ENCODE results near the gene USP24. TPM values are rescaled to one million over a fixed set of nuclear protein-coding genes. Genes with fewer than 3 reads are reported as not detected.

USP24 gene
- total RNA-seq, 2 experiments from 2014 or later: 37.5 to 39.9 TPM

DNA sequence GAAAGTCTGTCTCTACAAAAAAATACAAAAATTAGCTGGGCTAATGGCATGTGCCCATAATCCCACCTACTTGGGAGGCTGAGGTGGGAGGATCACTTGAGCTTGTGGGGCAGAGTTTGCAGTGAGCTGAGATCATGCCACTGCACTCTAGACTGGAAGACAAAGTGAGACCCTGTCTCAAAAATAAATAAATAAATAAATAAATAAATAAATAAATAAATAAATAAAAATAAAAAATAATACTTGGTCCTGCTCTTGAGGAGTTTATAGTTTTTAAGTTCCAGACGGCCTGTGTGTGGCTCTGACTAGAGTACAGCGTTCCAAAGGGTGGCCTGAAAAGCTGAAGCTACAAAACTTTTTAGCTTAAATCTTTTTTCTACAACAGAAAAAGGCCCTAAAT is 140.7 kb downstream of the USP24 start:
- H3K4me1 Mint-ChIP-seq: peaks cover 20% of the 10 kb centered on the region
- no peak overlapping the region for H3K4me3 Mint-ChIP-seq
- POLR2A ChIA-PET: no interaction called here

DNA sequence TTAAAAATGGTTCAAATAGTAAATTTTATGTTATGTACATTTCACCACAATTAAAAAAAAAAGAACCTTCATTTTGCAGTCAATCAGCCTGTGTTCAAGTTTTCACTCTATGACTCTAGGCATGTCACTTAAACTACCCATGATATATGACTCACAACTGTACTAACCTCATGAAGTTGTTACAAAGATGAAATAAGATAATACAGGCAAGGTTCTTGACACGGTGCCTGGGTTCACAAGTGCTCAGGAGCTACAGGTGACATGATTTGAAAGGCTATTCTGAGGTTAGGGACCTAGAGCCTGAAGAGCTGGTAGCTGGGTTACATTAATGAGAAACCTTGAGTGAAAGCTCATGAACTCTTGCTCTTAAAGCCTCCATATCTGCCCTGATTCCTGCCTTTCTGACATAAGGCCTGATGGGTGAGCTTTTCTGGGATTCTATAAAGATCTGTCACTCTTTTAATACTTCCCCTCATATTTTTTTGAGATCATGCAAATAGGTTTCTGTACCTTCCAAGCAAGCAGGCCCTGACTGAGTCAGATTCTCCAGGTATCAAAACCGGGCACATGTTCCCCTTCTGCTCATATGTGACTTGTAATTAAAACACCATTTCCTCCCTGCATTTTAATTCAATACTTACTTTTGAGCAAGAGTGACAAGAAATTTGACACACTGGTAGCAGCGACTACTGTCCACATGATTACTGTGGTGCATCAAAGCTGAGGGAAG is 141.8 kb downstream of the USP24 start:
- no peak overlapping the region for H3K27ac Mint-ChIP-seq
- H3K4me3 Mint-ChIP-seq: no peak overlapping the region
- H3K9me3 Mint-ChIP-seq: no peaks in the 10 kb centered on the region
- ChIA-PET CTCF (interaction anchor here (0.7 to 1.1 kb wide), 2 partner anchors 71 to 177 kb away, joined by 3 read pairs; no protein-coding TSS in a partner anchor), POLR2A (interaction anchor here (0.6 kb wide), 1 partner anchor 497 kb away, joined by 5 read pairs; no protein-coding TSS in a partner anchor)
- no peaks in the 10 kb centered on the region for H3K27me3 Mint-ChIP-seq
- DNase-seq: no peak
- peaks cover 20% of the 10 kb centered on the region for H3K4me1 Mint-ChIP-seq
- H3K36me3 Mint-ChIP-seq (ENCODE audit: low read depth): peaks cover 65% of the 10 kb centered on the region

More for the DNA sequence above, 140.7 kb downstream of the USP24 start:
- CTCF ChIA-PET: interaction anchor here (0.5 to 1.3 kb wide), 2 partner anchors 14 to 54 kb away, joined by 3 to 4 read pairs; no protein-coding TSS in a partner anchor
- Mint-ChIP-seq H3K27me3 (no peaks in the 10 kb centered on the region), H3K36me3 (ENCODE audit: low read depth) (peaks cover 61% of the 10 kb centered on the region), H3K9me3 (no peaks in the 10 kb centered on the region), H3K27ac (no peak overlapping the region)
- DNase-seq: no peak

DNA sequence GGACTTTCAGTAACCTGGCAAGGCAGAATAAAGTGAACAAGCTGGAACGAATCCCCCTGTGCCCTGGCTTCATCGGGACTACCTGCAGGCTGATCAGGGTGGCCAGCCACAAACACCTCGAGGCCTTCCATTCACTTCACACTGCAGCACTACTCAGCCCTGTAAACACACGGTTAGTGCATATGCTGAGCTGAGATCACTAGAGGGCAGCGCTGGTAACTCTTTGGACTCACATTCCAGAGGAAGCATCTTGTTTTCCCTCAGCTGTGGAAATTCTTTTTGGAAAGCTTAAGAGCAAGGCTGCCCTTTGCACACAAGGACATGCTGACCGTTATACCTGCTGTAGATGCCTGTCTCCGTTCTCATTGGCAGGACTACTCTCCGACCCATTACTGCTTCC is 143.7 kb downstream of the USP24 start:
- no peak overlapping the region for H3K4me3 Mint-ChIP-seq
- H3K36me3 Mint-ChIP-seq (ENCODE audit: low read depth): peaks cover 70% of the 10 kb centered on the region
- H3K9me3 Mint-ChIP-seq: no peaks in the 10 kb centered on the region
- H3K27ac Mint-ChIP-seq: peak overlapping the region; percentile 50
- H3K27me3 Mint-ChIP-seq: no peaks in the 10 kb centered on the region
- H3K4me1 Mint-ChIP-seq: peaks cover 20% of the 10 kb centered on the region
- DNase-seq: peak; percentile 23
- CTCF ChIA-PET: interaction anchor here (1.4 kb wide), 1 partner anchor 11 kb away, joined by 4 read pairs; no protein-coding TSS in a partner anchor
- POLR2A ChIA-PET: no interaction called here

GRCh38 chr1:55070293-55071164 is 144.6 kb downstream of the USP24 start:
- POLR2A ChIA-PET: no interaction called here
- H3K4me1 Mint-ChIP-seq: peaks cover 20% of the 10 kb centered on the region

GRCh38 chr1:55069280-55069679 is 145.9 kb downstream of the USP24 start:
- H3K27me3 Mint-ChIP-seq: no peaks in the 10 kb centered on the region
- H3K27ac Mint-ChIP-seq: no peak overlapping the region
- H3K4me3 Mint-ChIP-seq: no peak overlapping the region
- CTCF ChIA-PET: no interaction called here
- peaks cover 18% of the 10 kb centered on the region for H3K4me1 Mint-ChIP-seq
- H3K9me3 Mint-ChIP-seq: no peaks in the 10 kb centered on the region
- H3K36me3 Mint-ChIP-seq (ENCODE audit: low read depth): peaks cover 59% of the 10 kb centered on the region
- no peak for DNase-seq
- POLR2A ChIA-PET: no interaction called here

More at GRCh38 chr1:55070293-55071164, 144.6 kb downstream of the USP24 start:
- no peaks in the 10 kb centered on the region for H3K9me3 Mint-ChIP-seq
- H3K36me3 Mint-ChIP-seq (ENCODE audit: low read depth): peaks cover 66% of the 10 kb centered on the region
- no peaks in the 10 kb centered on the region for H3K27me3 Mint-ChIP-seq
- DNase-seq: no peak
- CTCF ChIA-PET: interaction anchor here (1.4 kb wide), 1 partner anchor 10 kb away, joined by 4 read pairs; no protein-coding TSS in a partner anchor
- no peak overlapping the region for H3K27ac Mint-ChIP-seq
- no peak overlapping the region for H3K4me3 Mint-ChIP-seq

- H3K36me3 Mint-ChIP-seq (ENCODE audit: low read depth): peaks cover 57% of the 10 kb centered on the region
- peaks cover 15% of the 10 kb centered on the region for H3K4me1 Mint-ChIP-seq
- H3K27ac Mint-ChIP-seq: no peak overlapping the region
- ChIA-PET POLR2A (no interaction called here), CTCF (interaction anchor here (1.1 kb wide), 1 partner anchor 8 kb away, joined by 4 read pairs; no protein-coding TSS in a partner anchor)
- no peaks in the 10 kb centered on the region for H3K27me3 Mint-ChIP-seq
- no peak overlapping the region for H3K4me3 Mint-ChIP-seq
- no peak for DNase-seq
- no peaks in the 10 kb centered on the region for H3K9me3 Mint-ChIP-seq
These were observed 146.5 kb downstream of the USP24 start for GRCh38 chr1:55068638-55069037.

DNA sequence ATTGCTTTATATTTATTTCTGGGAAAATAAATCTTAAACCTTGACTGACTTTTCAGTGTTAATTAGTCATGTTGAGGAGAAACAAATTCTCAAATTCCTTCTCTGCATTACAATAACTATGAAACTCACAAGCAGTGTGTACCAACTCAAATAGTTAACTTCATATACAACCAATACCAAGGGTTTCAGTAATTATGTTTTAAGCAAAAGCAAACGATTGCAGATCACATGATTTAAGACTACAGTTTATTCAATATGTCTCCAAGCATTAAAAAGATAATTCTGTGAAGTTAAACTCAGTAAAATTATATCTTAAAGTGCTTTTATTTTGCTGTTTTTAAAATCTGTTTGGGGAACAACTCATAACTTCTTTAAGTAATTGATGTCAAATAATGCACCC is 147.2 kb downstream of the USP24 start:
- Mint-ChIP-seq H3K9me3 (no peaks in the 10 kb centered on the region), H3K27ac (no peak overlapping the region), H3K36me3 (ENCODE audit: low read depth) (peaks cover 51% of the 10 kb centered on the region), H3K27me3 (no peaks in the 10 kb centered on the region), H3K4me3 (no peak overlapping the region), H3K4me1 (peaks cover 9% of the 10 kb centered on the region)
- ChIA-PET CTCF (interaction anchor here (1.1 kb wide), 1 partner anchor 8 kb away, joined by 4 read pairs; no protein-coding TSS in a partner anchor), POLR2A (no interaction called here)
- DNase-seq: no peak

- ChIA-PET CTCF (no interaction called here), POLR2A (no interaction called here)
- no peaks in the 10 kb centered on the region for H3K9me3 Mint-ChIP-seq
- H3K4me1 Mint-ChIP-seq: peaks cover 3% of the 10 kb centered on the region
- H3K27me3 Mint-ChIP-seq: no peaks in the 10 kb centered on the region
- no peak overlapping the region for H3K4me3 Mint-ChIP-seq
- no peak for DNase-seq
- peaks cover 44% of the 10 kb centered on the region for H3K36me3 Mint-ChIP-seq (ENCODE audit: low read depth)
- H3K27ac Mint-ChIP-seq: no peak overlapping the region
These were observed 148.0 kb downstream of the USP24 start for GRCh38 chr1:55067022-55067778.

DNA sequence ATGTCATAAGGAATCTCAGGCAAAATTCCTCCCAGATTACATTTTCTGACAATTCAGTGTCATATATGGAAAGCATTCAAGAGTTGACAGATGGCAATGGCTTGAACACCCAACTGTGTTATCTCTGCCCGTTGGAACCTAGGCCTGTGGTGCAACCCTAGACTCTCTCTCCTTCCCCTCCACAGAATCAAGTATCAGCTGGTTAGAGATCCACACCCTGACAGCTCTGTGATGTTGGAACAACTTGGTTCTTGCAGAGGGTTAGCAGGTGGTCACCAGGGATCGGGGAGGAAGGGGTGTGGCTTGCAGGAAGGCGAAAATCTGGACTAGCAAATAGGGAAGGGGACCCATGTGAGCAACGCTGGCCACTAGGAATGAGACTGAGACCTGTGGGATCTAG is 149.5 kb downstream of the USP24 start:
- Mint-ChIP-seq H3K4me3 (no peak overlapping the region), H3K27ac (no peak overlapping the region), H3K36me3 (ENCODE audit: low read depth) (peaks cover 31% of the 10 kb centered on the region), H3K4me1 (peaks cover 4% of the 10 kb centered on the region), H3K27me3 (no peaks in the 10 kb centered on the region), H3K9me3 (no peaks in the 10 kb centered on the region)
- DNase-seq: no peak
- POLR2A ChIA-PET: no interaction called here
- CTCF ChIA-PET: no interaction called here

GRCh38 chr1:55064861-55065263 is 150.3 kb downstream of the USP24 start:
- CTCF ChIA-PET: no interaction called here
- no peak overlapping the region for H3K4me3 Mint-ChIP-seq
- H3K27ac Mint-ChIP-seq: no peak overlapping the region

GRCh38 chr1:55064071-55064581 is 151.0 kb downstream of the USP24 start:
- ChIA-PET POLR2A (no interaction called here), CTCF (interaction anchor here (1.2 to 1.5 kb wide), 2 partner anchors 42 to 68 kb away, joined by 3 to 4 read pairs; no protein-coding TSS in a partner anchor)
- Mint-ChIP-seq H3K27me3 (no peaks in the 10 kb centered on the region), H3K27ac (no peak overlapping the region), H3K36me3 (ENCODE audit: low read depth) (peaks cover 21% of the 10 kb centered on the region), H3K4me1 (peaks cover 11% of the 10 kb centered on the region), H3K4me3 (no peak overlapping the region), H3K9me3 (no peaks in the 10 kb centered on the region)
- no peak for DNase-seq

More at GRCh38 chr1:55064861-55065263, 150.3 kb downstream of the USP24 start:
- H3K4me1 Mint-ChIP-seq: peaks cover 11% of the 10 kb centered on the region
- POLR2A ChIA-PET: no interaction called here
- DNase-seq: no peak
- H3K27me3 Mint-ChIP-seq: no peaks in the 10 kb centered on the region
- peaks cover 23% of the 10 kb centered on the region for H3K36me3 Mint-ChIP-seq (ENCODE audit: low read depth)
- H3K9me3 Mint-ChIP-seq: no peaks in the 10 kb centered on the region

DNA sequence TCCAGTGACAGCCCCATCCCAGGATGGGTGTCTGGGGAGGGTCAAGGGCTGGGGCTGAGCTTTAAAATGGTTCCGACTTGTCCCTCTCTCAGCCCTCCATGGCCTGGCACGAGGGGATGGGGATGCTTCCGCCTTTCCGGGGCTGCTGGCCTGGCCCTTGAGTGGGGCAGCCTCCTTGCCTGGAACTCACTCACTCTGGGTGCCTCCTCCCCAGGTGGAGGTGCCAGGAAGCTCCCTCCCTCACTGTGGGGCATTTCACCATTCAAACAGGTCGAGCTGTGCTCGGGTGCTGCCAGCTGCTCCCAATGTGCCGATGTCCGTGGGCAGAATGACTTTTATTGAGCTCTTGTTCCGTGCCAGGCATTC is 151.6 kb downstream of the USP24 start:
- ChIA-PET POLR2A (no interaction called here), CTCF (interaction anchor here (1.2 to 1.5 kb wide), 2 partner anchors 42 to 67 kb away, joined by 3 to 4 read pairs; no protein-coding TSS in a partner anchor)
- H3K4me3 Mint-ChIP-seq: no peak overlapping the region
- H3K4me1 Mint-ChIP-seq: peaks cover 11% of the 10 kb centered on the region
- H3K27me3 Mint-ChIP-seq: no peaks in the 10 kb centered on the region
- peaks cover 15% of the 10 kb centered on the region for H3K36me3 Mint-ChIP-seq (ENCODE audit: low read depth)
- H3K9me3 Mint-ChIP-seq: no peaks in the 10 kb centered on the region
- no peak overlapping the region for H3K27ac Mint-ChIP-seq
- DNase-seq: no peak

Data from activated CD4-positive, alpha-beta T cell treated with anti-CD3 and anti-CD28 coated beads, Interleukin-2, amount 10 ng/mL, durations not matched to agents 7 days and 5 days (primary cell).